K562 (cell line): ENCODE data around the gene CPLX1.

ENCODE experiments used
- CTCF ChIP-seq, 3 experiments: IDR thresholded peaks in 2 of 3; conservative IDR thresholded peaks in 1 of 3; 2 replicates each; pipeline ENCODE4 v1.5.1; 2011 to 2012; ENCODE audit warnings: low read length in 3 of 3, mild to moderate bottlenecking in 3 of 3, control low read depth in 2 of 3, improper control_type of control experiment in 1 of 3, inconsistent platforms in 1 of 3, low read depth in 1 of 3, mixed read lengths in 1 of 3, moderate library complexity in 1 of 3; ENCODE audit not compliant: insufficient read depth in 2 of 3
- DPF2 ChIP-seq: fragments of 450-650 bp; IDR thresholded peaks from 2 replicates; pipeline ENCODE4 v1.6.1; 2016
- E4F1 ChIP-seq: fragments of 250-450 bp; sonication (Bioruptor Pico); IDR thresholded peaks from 2 replicates; pipeline ENCODE4 v1.5.0; 2021; ENCODE audit warnings: mild to moderate bottlenecking, borderline replicate concordance
- GATA2 ChIP-seq: sonication (generic); formaldehyde crosslinking; IDR thresholded peaks from 2 replicates; pipeline ENCODE4 v1.4.0; 2020; ENCODE audit warnings: mild to moderate bottlenecking, missing genetic modification reagents
- IRF2 ChIP-seq: sonication (generic); formaldehyde crosslinking; IDR thresholded peaks from 2 replicates; pipeline ENCODE4 v1.8.1; 2022; ENCODE audit warnings: mild to moderate bottlenecking, missing genetic modification reagents
- JUNB ChIP-seq: fragments of 450-650 bp; formaldehyde crosslinking; conservative IDR thresholded peaks from 2 replicates; pipeline ENCODE4 v1.4.0; 2020; ENCODE audit warnings: mild to moderate bottlenecking
- TFAP4 ChIP-seq: sonication (generic); formaldehyde crosslinking; IDR thresholded peaks from 2 replicates; pipeline ENCODE4 v1.8.0; 2022; ENCODE audit warnings: missing genetic modification reagents, mild to moderate bottlenecking, moderate library complexity, borderline replicate concordance
- ZC3H11A ChIP-seq: IDR thresholded peaks from 2 replicates; pipeline ENCODE4 v1.6.1; 2012; ENCODE audit warnings: low read depth, low read length, improper control_type of control experiment

- TF ChIP-seq ZC3H11A (no peak), GATA2 (CRISPR knock-in tag) (no peak), IRF2 (CRISPR knock-in tag) (no peak), CTCF (IDR thresholded peaks at IDR 0.05 in 2 of 3, conservative IDR thresholded peaks at IDR 0.05 in 1 of 3; ENCODE audit: insufficient read depth in 2 of 3, low read depth in 1 of 3, low read length in 3 of 3) (no peak), JUNB (CRISPR knock-in tag) (no peak), DPF2 (no peak), TFAP4 (no peak), E4F1 (CRISPR knock-in tag) (no peak)
Observed at GRCh38 chr4:858041-858481, 32.1 kb upstream of the CPLX1 start.
